SK-N-SH treated with all-trans-retinoic acid at 6 μM for 48 hours (cell line): ENCODE measurements around the gene TSPAN33.

Experiments used
- ARNTL ChIP-seq: fragments of 450-650 bp; formaldehyde crosslinking; IDR thresholded peaks from 2 replicates; pipeline ENCODE4 v1.5.0; 2020; ENCODE audit warnings: low read depth, mild to moderate bottlenecking, moderate library complexity, borderline replicate concordance
- BACH2 ChIP-seq: fragments of 250-450 bp; sonication (Bioruptor Pico); IDR thresholded peaks from 2 replicates; pipeline ENCODE4 v1.9.0; 2021; ENCODE audit warnings: mild to moderate bottlenecking, borderline replicate concordance
- ESRRG ChIP-seq: fragments of 250-450 bp; sonication (Bioruptor Pico); IDR thresholded peaks from 2 replicates; pipeline ENCODE4 v1.6.1; 2021; ENCODE audit warnings: mild to moderate bottlenecking
- ISL1 ChIP-seq: fragments of 250-450 bp; sonication (Bioruptor Pico); IDR thresholded peaks from 2 replicates; pipeline ENCODE4 v2.1.2; 2022; ENCODE audit warnings: mild to moderate bottlenecking, moderate library complexity
- PPARA ChIP-seq: fragments of 250-450 bp; sonication (Bioruptor Pico); IDR thresholded peaks from 2 replicates; pipeline ENCODE4 v1.5.0; 2020; ENCODE audit warnings: mild to moderate bottlenecking, borderline replicate concordance
- RARB ChIP-seq: fragments of 250-450 bp; sonication (Bioruptor Pico); IDR thresholded peaks from 2 replicates; pipeline ENCODE4 v1.8.0; 2021; ENCODE audit warnings: mild to moderate bottlenecking, moderate library complexity
- TF ChIP-seq, protein P1 (sequence below): fragments of 250-450 bp; sonication (Bioruptor Pico); IDR thresholded peaks from 2 replicates; pipeline ENCODE4 v1.8.0; 2020; ENCODE audit warnings: mild to moderate bottlenecking, moderate library complexity, borderline replicate concordance

GRCh38 chr7:129213828-129214227, 69.3 kb downstream of the TSPAN33 start:
- TF ChIP-seq PPARA (CRISPR knock-in tag) (no peak), ARNTL (CRISPR knock-in tag) (no peak), RARB (CRISPR knock-in tag) (no peak), ESRRG (CRISPR knock-in tag) (no peak), ISL1 (no peak), BACH2 (CRISPR knock-in tag) (no peak)
- TF ChIP-seq, protein P1, sequence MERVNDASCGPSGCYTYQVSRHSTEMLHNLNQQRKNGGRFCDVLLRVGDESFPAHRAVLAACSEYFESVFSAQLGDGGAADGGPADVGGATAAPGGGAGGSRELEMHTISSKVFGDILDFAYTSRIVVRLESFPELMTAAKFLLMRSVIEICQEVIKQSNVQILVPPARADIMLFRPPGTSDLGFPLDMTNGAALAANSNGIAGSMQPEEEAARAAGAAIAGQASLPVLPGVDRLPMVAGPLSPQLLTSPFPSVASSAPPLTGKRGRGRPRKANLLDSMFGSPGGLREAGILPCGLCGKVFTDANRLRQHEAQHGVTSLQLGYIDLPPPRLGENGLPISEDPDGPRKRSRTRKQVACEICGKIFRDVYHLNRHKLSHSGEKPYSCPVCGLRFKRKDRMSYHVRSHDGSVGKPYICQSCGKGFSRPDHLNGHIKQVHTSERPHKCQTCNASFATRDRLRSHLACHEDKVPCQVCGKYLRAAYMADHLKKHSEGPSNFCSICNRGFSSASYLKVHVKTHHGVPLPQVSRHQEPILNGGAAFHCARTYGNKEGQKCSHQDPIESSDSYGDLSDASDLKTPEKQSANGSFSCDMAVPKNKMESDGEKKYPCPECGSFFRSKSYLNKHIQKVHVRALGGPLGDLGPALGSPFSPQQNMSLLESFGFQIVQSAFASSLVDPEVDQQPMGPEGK (CRISPR knock-in tag), result no peak
